Ramos (cell line): ENCODE results near the gene MBTPS2.

Experiments
- in situ Hi-C: fragments of 300-500 bp; cut with MboI; formaldehyde crosslinking; loops from one replicate; pipeline ENCODE4 v1.14.3; 2022; ENCODE audit warnings: low sequenced_read_pairs; ENCODE audit not compliant: unreplicated experiment

MBTPS2 gene

GRCh38 chrX:21932292-21933002 lies 93.0 kb downstream of the MBTPS2 start:
- in situ Hi-C loops, result no loop called here

- in situ Hi-C loops, result no loop called here
These were observed 93.7 kb downstream of the MBTPS2 start for GRCh38 chrX:21933077-21933476.

- in situ Hi-C loops, result no loop called here
These were observed 95.0 kb downstream of the MBTPS2 start for GRCh38 chrX:21934414-21934813.
